C4-2B (cell line): ENCODE measurements around the gene YIPF3.
"Not testable (repeated sequence)": the region's sequence is repeated elsewhere in the genome, so short reads cannot be mapped to it uniquely, and the experiment has no call there.

Experiments used
- CTCF ChIP-seq: fragments of 450-650 bp; conservative IDR thresholded peaks from 2 replicates; pipeline ENCODE4 v1.5.1; 2017; ENCODE audit warnings: mild to moderate bottlenecking
- ZFX ChIP-seq: fragments of 450-650 bp; IDR thresholded peaks from 2 replicates; pipeline ENCODE4 v1.6.1; 2017

DNA sequence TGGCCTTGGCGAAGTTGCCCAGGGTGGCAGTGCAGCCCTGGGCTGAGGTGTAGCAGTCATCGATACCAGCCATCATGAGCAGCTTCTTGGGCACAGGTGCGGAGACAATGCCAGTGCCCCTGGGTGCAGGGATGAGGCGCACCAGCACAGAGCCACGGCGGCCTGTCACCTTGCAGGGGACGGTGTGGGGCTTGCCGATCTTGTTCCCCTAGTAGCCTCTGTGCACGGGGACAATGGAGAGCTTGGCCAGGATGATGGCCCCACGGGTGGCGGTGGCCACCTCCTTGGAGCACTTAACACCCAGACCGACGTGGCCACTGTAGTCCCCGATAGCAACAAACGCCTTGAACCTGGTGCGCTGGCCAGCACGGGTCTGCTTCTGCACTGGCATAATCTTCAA, 22.3 kb upstream of the YIPF3 start:
- not testable (repeated sequence) for TF ChIP-seq CTCF, ZFX
